HG02870 (cell line): ENCODE data around the gene KCNC3.

Experiments
- ATAC-seq: cut with Tn5 transposase; IDR thresholded peaks from one replicate; pipeline ENCODE4 v1.9.1; 2021; ENCODE audit warnings: mild to moderate bottlenecking, moderate library complexity; ENCODE audit not compliant: unreplicated experiment

The KCNC3 gene

DNA sequence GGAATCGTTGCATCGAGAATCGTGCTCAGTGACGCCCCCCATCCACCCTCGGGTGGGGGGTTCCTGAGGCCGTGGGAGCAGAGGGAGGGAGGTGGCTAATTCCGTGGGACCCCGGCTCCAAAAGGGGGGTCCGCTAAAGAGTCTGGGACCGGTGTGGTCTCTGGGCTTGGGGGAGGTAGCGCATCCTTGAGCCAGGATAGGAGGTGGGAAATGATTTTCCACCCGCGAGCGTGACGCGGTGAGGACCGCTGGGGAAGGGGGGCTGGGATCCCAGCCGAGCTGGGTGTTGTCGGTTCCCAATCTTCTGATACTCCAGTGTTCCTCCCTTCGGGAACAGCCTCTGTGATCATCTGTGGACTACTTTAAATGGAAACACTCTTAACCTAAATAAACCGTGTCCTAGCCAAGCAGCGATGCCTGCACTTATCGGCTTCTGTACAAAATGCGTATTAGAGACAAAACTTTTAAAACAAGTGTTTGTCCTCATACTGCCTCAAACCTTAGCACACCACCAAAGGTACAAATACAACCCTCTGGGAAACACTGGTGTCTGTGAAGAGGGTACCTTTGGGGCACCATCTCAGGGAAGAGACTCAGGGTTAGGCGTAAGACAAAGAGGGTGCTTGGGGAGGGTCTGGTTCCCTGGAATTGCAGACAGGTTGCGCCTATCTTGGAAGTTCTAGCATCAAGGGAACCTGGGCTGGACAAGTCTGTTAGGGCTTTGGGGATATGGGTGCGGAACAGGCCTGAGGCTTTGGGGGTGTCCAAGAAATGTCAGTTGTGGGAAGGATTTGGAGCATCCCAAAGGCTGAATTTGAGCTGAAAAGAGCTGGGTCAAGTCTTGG, 16.0 kb downstream of the KCNC3 start:
- no peak for ATAC-seq

DNA sequence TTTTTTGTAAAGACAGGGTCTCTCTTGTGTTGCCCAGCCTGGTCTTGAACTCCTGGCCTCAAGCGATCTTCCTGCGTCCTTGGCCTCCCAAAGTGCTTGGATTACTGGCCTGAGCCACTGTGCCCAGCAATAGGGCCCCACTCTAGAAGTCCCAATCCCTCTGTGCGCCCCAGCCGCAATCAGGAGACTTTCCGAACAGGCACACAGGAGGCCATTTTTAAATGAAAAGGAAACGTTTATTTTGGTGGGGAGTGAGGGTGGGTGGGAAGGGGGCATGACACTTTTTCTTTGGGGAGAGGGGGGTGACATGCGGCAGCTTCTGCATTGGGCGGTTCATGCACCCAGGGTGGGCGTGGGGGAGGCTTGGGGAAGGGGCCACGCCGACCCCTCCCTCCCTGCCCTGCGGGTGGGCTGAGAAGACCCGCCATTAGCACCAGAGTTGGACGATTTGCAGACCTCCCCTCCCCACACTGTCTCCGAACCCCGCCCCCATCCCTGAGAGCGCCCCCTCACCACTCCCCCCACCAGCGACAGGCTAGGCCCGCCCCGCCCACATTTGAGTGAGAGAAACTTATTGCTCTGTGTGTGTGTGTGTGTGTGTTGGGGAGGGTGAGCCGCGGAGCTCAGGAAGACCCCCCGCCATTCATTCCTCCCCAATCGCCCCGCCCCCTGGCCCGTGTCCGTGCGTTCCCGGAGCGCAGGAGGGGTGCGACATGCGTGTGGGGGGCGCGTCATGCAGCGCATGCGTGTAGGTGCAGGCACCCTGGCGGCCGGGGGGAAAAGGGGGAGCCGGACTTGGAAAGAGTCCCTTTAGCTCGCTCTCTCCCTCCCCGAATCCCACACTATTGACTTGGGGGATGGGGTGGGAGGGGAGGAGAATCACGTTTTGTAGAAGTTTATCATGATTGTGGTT, 17.2 kb downstream of the KCNC3 start:
- ATAC-seq, result no peak

- no peak for ATAC-seq
Measured at GRCh38 chr19:50310759-50311465, 18.3 kb downstream of the KCNC3 start.

- ATAC-seq, result no peak
Measured at GRCh38 chr19:50309396-50310125, 19.6 kb downstream of the KCNC3 start.

GRCh38 chr19:50308991-50309390, 20.2 kb downstream of the KCNC3 start:
- ATAC-seq, result no peak

DNA sequence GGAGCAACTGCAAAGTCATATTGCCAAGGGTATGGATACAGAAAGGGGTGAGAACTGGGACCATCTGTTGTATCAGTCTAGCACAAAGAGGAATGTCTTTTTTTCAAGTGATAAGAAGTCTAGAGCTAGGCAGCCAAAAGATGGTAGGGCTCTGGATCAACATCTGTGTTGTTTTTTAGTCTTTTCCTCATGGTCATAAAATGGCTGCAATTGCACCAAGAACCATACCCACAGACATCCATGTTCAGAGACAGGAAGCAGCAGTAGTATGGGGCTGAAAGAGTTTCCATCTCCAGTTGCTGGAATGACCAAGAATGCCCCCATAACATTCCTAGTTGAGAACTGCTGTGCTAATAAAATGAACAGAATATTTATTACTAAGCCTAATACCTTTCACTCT, 25.6 kb downstream of the KCNC3 start:
- no peak for ATAC-seq

GRCh38 chr19:50301607-50301971, 27.6 kb downstream of the KCNC3 start:
- no peak for ATAC-seq

DNA sequence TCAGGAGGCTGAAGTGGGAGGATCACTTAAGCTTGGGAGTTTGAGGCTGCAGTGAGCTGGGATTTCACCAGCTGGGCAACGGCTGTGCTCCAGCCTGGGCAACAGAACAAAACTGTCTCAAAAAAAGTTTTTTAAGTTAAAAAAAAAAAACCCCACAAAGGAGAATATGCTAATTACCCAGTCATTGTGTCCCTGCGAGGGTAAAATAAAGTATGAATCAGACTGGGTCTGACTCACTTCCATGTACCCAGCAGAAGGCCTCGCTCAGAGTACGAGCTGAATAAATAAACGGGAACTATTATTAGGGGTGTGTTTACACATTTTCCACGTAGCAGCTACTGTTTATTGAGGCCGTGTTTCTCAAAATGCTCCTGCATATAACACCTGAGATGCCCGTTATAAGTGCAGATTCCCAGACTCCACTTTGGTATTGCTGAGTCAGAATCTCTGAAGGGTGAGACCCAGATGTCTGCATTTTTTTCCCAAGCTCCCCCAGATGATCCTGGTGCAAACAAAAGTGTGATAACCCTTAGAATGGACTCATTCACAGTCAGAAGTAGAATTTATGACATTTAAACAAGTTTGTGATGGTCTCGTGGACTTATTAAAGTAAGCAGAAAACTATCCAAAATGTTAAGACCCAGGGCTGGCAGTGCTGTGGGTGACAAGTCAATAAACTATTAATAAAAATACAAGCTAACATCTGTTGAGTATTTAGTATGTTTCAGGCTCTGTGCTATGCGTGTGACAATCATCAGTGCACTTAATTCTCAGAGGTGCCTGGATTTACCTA, 28.2 kb downstream of the KCNC3 start:
- ATAC-seq, result no peak

DNA sequence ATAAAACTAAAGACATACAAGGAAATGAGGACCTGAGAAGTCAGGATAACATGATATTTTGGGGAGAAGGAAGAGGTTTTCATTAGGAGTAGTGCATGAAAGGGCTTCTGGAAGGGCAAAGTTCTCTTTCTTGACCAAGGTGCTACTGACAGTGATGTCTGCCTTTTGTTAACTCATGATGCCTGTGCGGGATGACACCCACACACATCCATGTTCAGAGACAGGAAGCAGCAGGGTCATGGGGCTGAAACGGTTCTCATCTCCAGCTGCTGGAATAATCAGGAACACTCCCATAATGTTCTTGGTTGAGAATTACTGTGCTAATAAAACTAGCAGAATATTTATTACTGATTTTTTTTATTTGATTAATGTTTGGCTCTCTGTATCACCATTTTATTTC, 29.1 kb downstream of the KCNC3 start:
- no peak for ATAC-seq

DNA sequence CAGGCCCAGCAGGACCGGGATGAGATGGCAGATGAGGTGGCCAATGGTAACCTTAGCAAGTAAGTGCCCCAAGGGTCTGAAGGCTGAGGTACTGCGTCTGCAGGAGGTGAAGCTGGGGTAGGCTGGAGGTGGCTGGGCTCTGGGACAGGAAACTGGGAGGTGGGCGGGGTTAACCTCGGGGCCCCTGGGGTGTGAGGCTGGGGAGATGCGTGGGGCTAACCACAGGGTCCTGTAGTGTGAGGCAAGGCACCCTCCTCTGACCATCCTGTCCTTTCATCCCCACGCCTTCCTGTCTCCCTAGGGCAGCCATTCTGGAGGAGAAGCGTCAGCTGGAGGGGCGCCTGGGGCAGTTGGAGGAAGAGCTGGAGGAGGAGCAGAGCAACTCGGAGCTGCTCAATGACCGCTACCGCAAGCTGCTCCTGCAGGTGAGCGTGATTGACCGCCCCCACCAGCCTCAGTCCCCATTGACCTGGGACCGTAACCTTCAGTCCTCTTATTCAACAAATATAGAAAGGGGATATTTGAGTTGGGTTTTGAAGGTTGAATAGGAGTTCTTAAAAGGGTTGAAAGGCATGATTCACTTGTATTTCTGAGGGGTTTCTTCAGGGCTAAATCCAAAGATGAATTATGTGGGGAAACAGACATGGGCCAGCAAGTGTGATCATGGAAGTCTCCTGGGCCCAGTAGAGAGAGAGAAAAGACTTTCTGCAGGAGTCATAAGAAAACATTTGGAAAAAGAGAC, 35.7 kb downstream of the KCNC3 start:
- ATAC-seq, result no peak

GRCh38 chr19:50292216-50292827, 36.9 kb downstream of the KCNC3 start:
- ATAC-seq, result no peak

GRCh38 chr19:50290775-50291174, 38.4 kb downstream of the KCNC3 start:
- no peak for ATAC-seq

- no peak for ATAC-seq
Measured at GRCh38 chr19:50290011-50290410, 39.2 kb downstream of the KCNC3 start.

- ATAC-seq, result no peak
Measured at GRCh38 chr19:50288954-50289353, 40.2 kb downstream of the KCNC3 start.

- ATAC-seq, result no peak
Measured at GRCh38 chr19:50287331-50287730, 41.8 kb downstream of the KCNC3 start.

- ATAC-seq, result no peak
Measured at GRCh38 chr19:50286443-50286842, 42.7 kb downstream of the KCNC3 start.

DNA sequence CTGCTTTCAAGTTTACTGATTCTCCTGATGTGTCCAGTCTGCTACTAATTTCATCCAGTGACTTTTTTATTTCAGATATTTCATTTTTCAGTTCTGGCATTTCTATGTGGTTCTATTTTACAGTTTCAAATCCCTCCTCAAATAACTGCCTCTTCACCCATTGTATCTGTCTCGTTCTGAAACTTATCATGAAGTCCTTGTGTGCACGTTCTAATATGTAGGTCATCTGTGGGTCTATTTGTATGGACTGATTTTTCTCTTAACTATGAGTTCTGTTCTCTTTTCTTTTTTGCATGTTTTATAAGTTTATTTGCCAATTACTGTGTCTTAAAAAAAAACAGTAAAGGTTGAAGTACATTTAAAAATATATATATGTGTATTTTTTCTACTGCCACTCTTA, 43.3 kb downstream of the KCNC3 start:
- no peak for ATAC-seq

DNA sequence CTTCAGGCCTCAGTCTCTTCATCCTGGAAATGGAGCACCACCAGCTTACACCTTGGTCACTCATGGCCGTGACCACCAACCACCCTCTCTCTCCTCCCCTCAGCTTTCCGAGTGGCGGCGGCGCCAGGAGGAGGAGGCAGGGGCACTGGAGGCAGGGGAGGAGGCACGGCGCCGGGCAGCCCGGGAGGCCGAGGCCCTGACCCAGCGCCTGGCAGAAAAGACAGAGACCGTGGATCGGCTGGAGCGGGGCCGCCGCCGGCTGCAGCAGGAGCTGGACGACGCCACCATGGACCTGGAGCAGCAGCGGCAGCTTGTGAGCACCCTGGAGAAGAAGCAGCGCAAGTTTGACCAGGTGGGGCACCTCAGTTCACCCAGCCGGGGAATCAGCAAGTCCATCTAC, 47.7 kb downstream of the KCNC3 start:
- ATAC-seq, result no peak

DNA sequence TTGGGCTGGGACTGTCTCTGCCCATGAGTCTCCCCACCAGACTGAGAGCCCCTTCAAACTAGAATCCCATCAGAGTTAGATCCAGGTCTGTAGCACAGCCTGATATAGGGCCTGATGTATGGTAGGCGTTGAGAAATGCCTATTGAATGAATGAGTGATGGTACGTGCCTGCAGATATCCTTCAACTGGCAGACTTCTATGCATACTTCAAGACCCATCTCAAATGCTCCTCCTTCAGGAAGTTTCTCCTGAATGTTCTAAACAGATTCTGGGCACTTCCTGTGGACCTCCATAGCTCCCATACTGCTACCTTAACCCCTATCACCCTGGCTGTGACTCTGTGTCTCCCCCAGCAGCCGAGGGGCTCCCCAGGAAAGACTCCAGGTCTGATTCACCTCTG, 48.2 kb downstream of the KCNC3 start:
- ATAC-seq, result no peak
